ENCODE data around the gene SERPINA12. TPM values are rescaled to one million over a fixed set of nuclear protein-coding genes. Genes with fewer than 3 reads are reported as not detected.

SERPINA12 gene
- total RNA-seq, 1 donor from 2014 or later = 0.35 TPM

GRCh38 chr14:94467728-94468520, 41.3 kb downstream of the SERPINA12 start:
- DNase-seq (ENCODE audit: low spot score) (no peak), ATAC-seq (no peak)

GRCh38 chr14:94466706-94467370, 42.4 kb downstream of the SERPINA12 start:
- no peak for DNase-seq (ENCODE audit: low spot score)
- no peak for ATAC-seq

DNA sequence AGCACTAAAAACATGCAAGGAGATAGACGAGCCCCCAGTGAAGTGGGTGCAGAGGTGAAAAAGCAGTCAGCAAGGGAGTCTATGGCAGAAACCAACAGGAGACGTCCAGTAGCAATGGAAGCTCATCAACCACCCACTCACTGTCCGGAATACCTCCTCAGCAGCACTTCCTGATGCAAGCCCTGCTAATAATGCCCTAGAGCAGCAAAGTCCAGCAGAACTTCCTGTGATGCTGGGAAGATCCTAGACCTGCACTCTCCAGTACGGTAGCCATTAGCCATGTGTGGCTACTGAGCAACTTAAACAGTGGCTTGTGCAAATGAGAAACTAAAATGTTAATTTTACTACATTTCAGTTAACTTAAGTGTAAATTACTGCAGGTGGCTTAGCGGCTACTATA, 44.2 kb downstream of the SERPINA12 start:
- ATAC-seq = no peak
- DNase-seq (ENCODE audit: low spot score) = no peak

- ATAC-seq = no peak
- no peak for DNase-seq (ENCODE audit: low spot score)
These were observed 45.0 kb downstream of the SERPINA12 start for GRCh38 chr14:94464290-94464689.

DNA sequence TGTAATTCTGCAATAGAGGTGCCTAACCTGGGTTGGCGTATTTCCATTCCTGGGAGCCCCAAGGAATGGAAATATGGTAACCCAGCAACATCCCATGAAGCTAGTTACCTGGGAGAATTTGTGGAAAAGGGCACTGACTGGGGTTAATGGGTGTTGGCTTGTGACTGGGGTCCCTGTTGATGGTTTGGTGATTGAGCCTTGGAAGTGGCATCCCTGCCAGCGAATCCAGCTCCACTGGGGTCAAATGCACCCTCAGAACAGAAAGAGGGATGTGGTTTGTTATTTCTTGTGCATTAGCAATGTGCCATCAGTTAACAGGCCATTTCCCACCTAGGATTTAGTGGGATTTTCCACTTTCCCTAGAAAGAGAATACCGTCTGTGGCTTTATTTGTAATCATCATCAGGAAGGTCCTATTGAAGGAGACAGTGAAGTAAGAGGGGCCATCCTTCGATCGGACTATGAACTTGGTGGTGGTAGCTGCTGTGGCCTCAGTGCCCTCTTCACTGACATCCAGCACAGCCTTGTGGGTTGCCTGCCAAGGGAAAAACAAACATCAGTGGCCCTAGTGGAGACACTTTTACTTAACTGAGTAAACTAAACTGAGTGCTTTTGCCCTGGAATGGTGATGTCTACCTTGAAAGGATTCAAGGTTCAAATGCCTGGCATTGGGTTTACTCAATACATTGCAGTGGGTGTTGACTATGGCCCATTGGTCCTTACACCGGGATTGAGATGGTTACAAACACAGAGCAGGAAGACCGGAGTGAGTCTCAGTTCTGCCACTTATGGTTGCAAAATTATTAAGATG, 46.3 kb downstream of the SERPINA12 start:
- ATAC-seq (peak; percentile 92), DNase-seq (ENCODE audit: low spot score) (peak; percentile 92)

DNA sequence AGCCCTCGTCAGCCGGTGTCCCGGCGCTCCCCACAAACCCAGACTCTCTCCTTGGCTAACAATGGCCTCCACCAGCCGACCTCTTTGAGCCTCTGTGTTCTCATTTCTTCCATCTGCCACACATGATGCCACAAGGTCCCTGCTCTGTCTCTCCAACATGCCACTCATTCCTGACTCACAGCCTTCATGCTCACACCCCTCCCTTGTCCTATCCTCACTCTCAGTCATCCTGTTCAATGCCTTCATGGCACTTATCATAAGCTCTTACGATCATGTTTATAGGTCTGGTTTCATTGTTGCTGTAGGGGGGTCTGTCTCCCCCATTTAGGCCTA, 47.1 kb downstream of the SERPINA12 start:
- DNase-seq (ENCODE audit: low spot score) = no peak
- ATAC-seq = no peak

- DNase-seq (ENCODE audit: low spot score) = no peak
- no peak for ATAC-seq
These were observed 47.6 kb downstream of the SERPINA12 start for GRCh38 chr14:94461526-94462218.

DNA sequence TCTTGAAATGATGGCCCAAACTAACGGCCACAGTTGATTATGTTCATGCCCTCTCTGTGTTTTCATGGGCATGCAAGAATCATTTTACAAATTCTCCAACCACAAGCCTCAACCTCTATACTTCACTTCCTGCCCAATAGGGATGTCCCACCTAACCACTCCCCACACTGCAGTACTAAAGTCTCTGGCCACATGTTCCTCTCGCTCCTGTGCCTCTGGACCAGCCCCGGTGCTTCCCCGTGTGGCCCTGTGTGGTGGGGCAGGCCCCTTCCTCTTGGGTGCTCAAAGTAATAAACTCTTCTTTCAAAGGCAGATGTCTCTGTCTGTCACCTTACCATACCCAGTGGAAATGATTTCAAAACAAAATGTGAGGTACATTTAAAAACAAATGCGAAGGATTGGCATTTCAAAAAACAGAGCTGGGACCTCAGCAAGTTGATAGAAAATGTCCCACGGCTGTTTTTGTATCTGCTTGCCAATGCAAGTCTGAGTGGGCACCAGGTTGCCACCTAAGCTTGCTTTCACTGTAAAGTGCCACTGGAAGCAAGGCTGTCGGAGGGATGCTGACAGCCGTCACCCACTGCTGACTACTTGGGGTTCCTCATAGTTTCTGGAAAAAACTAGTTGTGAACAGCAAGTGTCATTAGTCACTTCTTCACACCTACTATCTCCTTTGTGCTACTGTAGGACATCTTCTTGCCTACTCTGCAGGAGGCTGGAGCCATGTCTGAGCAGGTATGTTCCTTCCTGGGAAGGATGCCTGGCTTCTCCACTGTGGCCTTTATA, 48.4 kb downstream of the SERPINA12 start:
- ATAC-seq (no peak), DNase-seq (ENCODE audit: low spot score) (no peak)

DNA sequence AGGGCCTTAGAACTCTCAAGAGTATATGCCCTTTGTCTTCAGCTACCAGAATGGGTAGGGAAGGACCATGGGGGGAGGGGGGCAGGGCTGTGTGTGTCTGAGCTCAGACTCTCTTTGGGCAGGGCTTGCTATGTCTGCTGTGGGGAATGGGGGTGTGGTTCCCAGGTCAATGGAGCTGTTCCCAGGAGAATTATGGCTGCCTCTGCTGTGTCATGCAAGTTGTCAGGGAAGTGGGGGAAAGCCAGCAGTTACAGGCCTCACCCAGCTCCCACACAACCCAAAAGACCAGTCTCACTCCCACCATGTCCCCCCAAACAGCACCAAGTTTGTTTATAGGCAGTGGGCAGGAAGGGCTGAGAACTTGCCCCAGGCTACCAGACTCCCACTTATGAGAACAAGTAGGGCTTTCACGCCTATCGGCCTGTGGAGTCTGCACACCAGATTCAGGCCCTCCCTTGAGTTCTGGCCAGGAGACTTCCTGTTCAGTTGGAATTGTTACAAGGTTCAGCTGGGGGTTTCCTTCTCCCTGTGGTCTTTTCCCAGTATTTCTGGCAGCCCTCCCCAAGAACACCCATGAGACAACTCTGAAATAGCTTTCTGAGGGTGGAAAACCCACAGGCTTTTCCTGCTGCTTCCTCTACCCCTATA, 50.6 kb downstream of the SERPINA12 start:
- ATAC-seq (no peak), DNase-seq (ENCODE audit: low spot score) (no peak)

DNA sequence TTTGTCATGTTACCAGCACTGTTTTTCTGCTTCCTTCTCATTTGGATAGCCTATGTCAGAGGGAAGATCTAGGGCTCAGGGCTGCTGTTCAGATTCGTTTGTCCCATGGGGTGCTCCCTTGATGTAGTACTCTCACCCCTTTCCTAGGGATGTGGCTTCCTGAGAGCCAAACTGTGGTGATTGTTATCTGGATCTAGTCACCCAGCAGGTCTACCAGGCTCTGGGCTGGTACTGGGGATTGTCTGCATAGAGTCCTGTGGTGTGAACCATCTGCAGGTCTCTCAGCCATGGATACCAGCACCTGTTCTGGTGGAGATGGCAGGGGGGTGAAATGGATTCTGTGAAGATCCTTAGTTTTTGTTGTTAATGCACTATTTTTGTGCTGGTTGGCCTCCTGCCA, 51.2 kb downstream of the SERPINA12 start:
- ATAC-seq (no peak), DNase-seq (ENCODE audit: low spot score) (no peak)

DNA sequence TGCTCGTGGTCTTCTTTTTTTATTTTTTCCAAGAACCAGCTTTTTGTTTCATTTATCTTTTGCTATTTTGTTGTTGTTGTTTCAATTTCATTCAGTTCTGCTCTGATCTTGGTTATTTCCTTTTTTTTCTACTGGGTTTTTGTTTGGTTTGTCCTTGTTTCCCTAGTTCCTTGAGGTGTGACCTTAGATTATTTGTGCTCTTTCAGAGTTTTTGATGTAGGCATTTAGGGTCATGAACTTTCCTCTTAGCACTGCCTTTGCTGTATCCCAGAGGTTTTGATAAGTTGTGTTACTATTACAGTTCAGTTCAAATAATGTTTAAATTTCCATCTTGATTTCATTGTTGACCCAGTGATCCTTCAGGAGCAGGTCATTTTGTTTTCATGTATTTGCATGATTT, 53.3 kb downstream of the SERPINA12 start:
- no peak for ATAC-seq

DNA sequence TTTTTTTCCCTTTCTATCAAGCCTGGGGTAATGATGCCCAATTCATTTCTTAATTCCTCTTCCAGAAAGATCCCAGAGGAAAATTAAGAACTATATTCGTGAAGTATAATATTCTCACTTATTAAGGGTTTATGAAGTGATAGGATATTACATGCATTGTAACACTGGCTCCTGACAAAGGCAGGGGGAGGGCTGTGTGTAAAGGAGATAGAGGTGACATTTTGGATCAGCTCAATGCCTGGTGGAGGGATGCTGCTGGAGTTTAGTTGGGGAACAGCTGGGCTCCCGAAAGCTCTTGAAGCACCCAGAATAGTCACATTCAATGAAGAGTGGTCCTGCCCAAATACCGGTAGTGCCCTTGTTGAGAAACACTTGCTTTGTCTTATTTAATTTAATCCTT, 57.4 kb downstream of the SERPINA12 start:
- ATAC-seq (peak; percentile 28), DNase-seq (ENCODE audit: low spot score) (no peak)

More for the DNA sequence above, 53.3 kb downstream of the SERPINA12 start:
- no peak for DNase-seq (ENCODE audit: low spot score)

- DNase-seq (ENCODE audit: low spot score) (peak; percentile 94), ATAC-seq (peak; percentile 79)
These were observed 58.0 kb downstream of the SERPINA12 start for GRCh38 chr14:94451091-94451771.

- DNase-seq (ENCODE audit: low spot score) (no peak), ATAC-seq (peak; percentile 11)
These were observed 58.6 kb downstream of the SERPINA12 start for GRCh38 chr14:94450722-94451090.

- no peak for ATAC-seq
- DNase-seq (ENCODE audit: low spot score) = no peak
These were observed 59.3 kb downstream of the SERPINA12 start for GRCh38 chr14:94449930-94450329.

DNA sequence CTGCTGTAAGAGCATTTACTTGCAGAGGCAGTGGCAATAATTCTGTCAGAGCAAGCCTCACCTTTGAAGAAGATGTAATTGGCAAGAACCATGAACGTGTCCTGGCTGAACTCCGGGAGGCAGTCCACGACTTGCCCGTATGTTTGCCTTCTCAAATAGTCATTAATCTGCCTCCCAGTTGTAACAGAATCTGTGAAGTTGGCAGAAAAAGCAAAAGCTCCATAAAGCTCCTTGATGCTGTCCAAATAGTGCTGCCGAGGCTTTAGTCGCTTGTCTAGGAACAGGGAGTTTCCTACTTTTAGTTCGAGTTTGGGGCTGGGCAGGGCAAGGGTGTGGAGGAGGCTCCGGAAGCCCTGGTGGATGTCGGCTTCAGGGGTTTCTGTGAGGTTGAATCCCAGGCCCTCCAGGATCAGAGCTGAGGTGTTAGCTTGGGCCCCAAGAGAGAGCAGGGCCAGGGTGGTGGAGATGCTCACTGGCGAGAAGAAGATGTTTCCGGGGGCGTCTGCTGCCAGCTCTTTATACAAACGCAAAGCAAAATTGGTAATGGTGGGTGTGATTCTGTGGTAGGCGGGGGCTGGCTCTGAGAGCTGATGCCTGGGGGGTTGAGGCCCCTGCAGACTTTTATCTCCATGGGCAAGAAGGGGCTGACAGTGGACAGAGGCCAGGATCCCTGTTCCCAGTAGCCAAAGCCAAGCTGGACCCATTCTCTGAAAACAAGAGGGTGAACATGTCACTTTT, 61.0 kb downstream of the SERPINA12 start:
- peak; percentile 47 for ATAC-seq

DNA sequence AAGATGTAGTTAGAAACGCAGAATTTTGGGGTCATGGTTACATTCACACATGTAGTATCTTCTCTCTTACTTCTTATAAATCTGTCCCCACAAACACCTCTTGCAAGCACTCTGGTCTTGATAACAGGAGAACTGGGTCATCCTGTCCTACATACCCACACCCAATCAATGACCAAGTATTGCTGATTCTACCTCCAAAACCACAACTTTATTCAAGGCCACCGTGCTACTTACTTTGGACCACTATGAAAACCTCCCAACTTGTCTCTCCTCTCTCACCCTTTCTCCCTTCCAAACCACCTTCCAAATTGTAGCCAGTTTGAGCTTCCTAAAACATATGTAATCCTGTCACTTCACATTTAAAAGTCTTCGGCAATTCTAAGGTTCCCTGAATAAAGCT, 62.1 kb downstream of the SERPINA12 start:
- DNase-seq (ENCODE audit: low spot score) (no peak), ATAC-seq (no peak)

More for the DNA sequence above, 61.0 kb downstream of the SERPINA12 start:
- DNase-seq (ENCODE audit: low spot score) = peak; percentile 69

GRCh38 chr14:94446126-94446525, 63.1 kb downstream of the SERPINA12 start:
- DNase-seq (ENCODE audit: low spot score) = no peak
- no peak for ATAC-seq

GRCh38 chr14:94445003-94445402, 64.3 kb downstream of the SERPINA12 start:
- no peak for ATAC-seq
- no peak for DNase-seq (ENCODE audit: low spot score)

Data from left lobe of liver (tissue), 2 donors.